Heart left ventricle (tissue), 13 donors: ENCODE data around the gene PLCXD1.

Experiments used
- CTCF ChIP-seq, 12 donors: fragments of 200-600 bp; sonication (generic) in 4 of 12; IDR thresholded peaks; one replicate each; pipeline versions ENCODE4 v1.5.0 to v1.8.0; 2018 to 2022; ENCODE audit warnings: antibody characterized with exemption in 12 of 12, mild to moderate bottlenecking in 5 of 12
- POLR2A ChIP-seq, 2 donors: fragments of 450-650 bp; IDR thresholded peaks; one replicate each; pipeline ENCODE4 v1.6.1; 2017; ENCODE audit warnings: antibody characterized with exemption in 2 of 2, mild to moderate bottlenecking in 2 of 2, moderate library complexity in 2 of 2
- donor health status: ischemic (EF 13 %, LVEDD 7.1; RV severe dilation, severe dysfunction).
- donor health status: DM: no; HTN: yes; CAD: no.
- donor health status: DM: no; HTN: no; CAD: no.
- donor health status: ischemic (EF 25% LVEDD 6.9; RV normal size, moderate dysfunction).
- donor health status: ischemic (EF 25% LVEDD 5.7; RV mildly dilated, moderate dysfunction).
- donor health status: ischemic (EF 35%, LVEDD 5.7; RV mildly dilated, moderate dysfunction).
- donor health status: nonischemic (EF 11% LVEDD 7.7; RV severe dilation, severe dysfunction).
- donor health status: DM: yes; HTN: yes; CAD: no.
- donor health status: PGD.
- donor health status: ischemic (EF 29% LVEDD 5.4; RV normal size, mild dysfunction).
- donor health status: nonischemic (EF 23%, LVEDD 6.1; RV moderate dilation, normal function).

- no peak for TF ChIP-seq POLR2A (IDR thresholded peaks at IDR 0.05)
- TF ChIP-seq CTCF (IDR thresholded peaks at IDR 0.05) = no peak
Observed at GRCh38 chrX:287670-288069, 6.5 kb downstream of the PLCXD1 start.
